ENCODE measurements around the gene KRTAP10-7. TPM values are rescaled to one million over a fixed set of nuclear protein-coding genes. Genes with fewer than 3 reads are reported as not detected.
"Not testable (repeated sequence)": the region's sequence is repeated elsewhere in the genome, so short reads cannot be mapped to it uniquely, and the experiment has no call there.

KRTAP10-7 gene
- total RNA-seq, 4 donors from 2014 or later, result not detected

DNA sequence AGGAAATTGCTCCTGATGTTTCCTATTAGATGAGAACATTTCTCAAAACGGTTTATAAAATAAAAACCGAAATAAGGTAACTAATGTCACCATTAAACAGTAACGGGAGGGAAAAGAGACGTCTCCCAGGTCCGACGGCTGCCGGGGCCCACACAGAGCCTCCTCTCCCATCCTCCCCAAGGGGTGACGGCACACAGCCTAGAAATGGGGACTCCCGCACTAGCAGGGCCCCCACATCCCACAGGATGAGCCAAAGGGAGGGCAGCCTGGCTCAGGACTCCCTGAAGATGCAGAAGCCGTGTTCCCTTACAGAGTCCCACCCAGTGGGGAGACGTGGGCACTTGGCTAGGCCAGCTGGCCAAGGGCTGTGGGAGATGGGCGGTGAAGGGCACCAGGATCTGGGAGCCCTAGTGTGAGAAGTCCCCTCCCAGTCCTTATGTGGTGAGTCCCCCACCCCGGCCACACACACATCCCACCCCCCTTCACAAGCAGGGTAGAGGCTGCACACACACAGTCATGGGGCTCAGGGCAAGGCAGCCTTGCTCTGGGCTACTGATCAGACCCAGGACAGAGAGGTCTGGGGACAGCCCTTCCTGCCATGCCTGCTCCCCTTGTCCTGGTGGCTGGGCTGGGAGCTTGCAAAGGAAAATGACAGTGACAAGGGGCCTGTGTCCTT is 45.1 kb upstream of the KRTAP10-7 start:
- Histone ChIP-seq H3K27me3 (no peaks in the 10 kb centered on the region), H3K4me3 (no peak overlapping the region), H3K4me1 (no peaks in the 10 kb centered on the region), H3K9me3 (no peaks in the 10 kb centered on the region), H3K36me3 (no peaks in the 10 kb centered on the region), H3K27ac (no peak overlapping the region)
- TF ChIP-seq, protein P1, sequence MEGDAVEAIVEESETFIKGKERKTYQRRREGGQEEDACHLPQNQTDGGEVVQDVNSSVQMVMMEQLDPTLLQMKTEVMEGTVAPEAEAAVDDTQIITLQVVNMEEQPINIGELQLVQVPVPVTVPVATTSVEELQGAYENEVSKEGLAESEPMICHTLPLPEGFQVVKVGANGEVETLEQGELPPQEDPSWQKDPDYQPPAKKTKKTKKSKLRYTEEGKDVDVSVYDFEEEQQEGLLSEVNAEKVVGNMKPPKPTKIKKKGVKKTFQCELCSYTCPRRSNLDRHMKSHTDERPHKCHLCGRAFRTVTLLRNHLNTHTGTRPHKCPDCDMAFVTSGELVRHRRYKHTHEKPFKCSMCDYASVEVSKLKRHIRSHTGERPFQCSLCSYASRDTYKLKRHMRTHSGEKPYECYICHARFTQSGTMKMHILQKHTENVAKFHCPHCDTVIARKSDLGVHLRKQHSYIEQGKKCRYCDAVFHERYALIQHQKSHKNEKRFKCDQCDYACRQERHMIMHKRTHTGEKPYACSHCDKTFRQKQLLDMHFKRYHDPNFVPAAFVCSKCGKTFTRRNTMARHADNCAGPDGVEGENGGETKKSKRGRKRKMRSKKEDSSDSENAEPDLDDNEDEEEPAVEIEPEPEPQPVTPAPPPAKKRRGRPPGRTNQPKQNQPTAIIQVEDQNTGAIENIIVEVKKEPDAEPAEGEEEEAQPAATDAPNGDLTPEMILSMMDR (IDR thresholded peaks at IDR 0.05), result no peak
- no peak for TF ChIP-seq POLR2A (IDR thresholded peaks at IDR 0.05)
- intact Hi-C loops (cut with DNase I; ENCODE audit: low total_unique reads), result no loop called here
- no peak for DNase-seq

DNA sequence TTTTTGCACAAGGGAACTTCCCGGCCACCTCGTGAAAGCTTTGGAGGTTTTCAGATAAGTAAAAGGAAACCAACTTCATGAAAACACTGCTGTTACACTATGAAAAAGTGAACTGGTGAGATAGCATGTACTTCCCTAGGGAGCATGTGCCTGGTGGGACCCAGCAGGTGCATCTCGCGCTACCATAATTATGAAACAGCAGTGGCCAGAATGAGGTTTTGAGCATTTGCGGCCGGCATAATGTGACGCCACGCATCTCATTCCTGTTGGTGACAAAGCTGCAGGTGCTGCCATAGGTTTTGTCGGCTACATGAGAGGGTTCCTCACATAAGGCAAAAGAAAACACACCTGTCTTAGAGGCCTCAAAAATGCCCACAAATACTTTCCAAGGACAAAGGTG is 43.5 kb upstream of the KRTAP10-7 start:
- Histone ChIP-seq H3K27ac (no peak overlapping the region), H3K4me1 (no peaks in the 10 kb centered on the region), H3K4me3 (no peak overlapping the region), H3K36me3 (no peaks in the 10 kb centered on the region), H3K9me3 (no peaks in the 10 kb centered on the region), H3K27me3 (no peaks in the 10 kb centered on the region)
- TF ChIP-seq, protein P1 (IDR thresholded peaks at IDR 0.05), result no peak
- TF ChIP-seq POLR2A (IDR thresholded peaks at IDR 0.05), result no peak
- intact Hi-C loops (cut with DNase I; ENCODE audit: low total_unique reads), result no loop called here
- no peak for DNase-seq

DNA sequence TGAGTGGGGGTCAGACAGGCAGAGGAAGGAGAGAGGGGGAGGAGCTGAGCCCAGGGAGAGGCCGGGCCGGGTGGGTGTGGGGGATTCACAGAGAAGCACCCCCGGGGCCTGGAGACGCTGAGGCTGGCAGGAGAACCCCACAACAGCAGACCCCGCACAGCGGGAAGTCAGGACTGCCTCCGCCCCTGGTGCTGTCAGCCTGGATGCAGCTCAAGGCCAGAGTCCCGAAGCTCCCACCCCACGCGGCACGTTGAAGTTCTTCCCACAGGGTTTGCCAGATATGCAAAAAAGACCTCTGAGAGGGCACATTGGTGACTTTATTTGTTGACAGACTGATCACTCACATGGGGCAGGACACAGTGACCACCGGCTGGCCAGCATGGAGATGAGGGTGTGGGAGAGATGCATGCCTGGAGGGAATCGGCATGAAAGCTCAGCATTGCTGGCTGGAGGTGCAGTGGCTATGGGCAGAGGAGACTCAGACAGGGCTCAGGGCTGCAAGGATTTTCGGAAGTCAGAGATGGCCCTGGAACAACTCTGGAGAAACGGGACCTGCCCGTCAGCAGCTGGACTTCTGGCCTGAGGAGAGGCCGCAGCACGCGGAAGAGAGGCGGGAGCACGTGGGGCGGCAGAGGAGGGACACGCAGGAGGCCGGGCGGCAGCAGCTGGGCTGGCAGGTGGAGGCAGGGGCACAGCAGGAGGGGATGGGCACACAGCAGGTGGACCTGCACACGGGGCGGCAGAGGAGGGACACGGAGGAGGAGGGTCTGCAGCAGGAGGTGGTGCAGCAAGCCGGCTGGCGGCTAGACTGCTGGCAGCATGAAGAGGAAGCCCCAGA is 42.7 kb upstream of the KRTAP10-7 start:
- no peak for TF ChIP-seq POLR2A (IDR thresholded peaks at IDR 0.05)
- TF ChIP-seq, protein P1 (IDR thresholded peaks at IDR 0.05), result no peak
- DNase-seq, result no peak

DNA sequence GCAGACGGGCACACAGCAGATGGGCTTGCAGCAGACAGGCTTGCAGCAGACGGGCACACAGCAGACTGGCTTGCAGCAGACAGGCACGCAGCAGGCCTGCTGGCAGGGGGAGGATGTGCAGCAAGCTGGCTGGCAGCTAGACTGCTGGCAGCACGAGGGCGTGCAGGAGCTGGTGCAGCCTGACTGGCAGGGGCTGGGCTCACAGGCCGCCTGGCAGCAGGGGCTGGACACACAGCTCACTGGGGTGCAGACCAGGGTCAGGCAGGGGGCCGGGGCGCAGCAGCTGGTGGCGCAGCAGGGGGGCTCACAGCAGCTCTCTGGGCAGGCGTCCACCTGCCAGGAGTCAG is 42.1 kb upstream of the KRTAP10-7 start:
- H3K27me3 ChIP-seq; H3K9me3 ChIP-seq; intact Hi-C loops (cut with DNase I; ENCODE audit: low total_unique reads); H3K27ac ChIP-seq; H3K4me3 ChIP-seq; DNase-seq; H3K36me3 ChIP-seq; H3K4me1 ChIP-seq: not testable (repeated sequence)

More for the DNA sequence above, 42.7 kb upstream of the KRTAP10-7 start:
- H3K4me3 ChIP-seq, result no peak overlapping the region
- peaks cover 0 to 3% of the 10 kb centered on the region in 2 donors for H3K9me3 ChIP-seq
- H3K27me3 ChIP-seq, result no peaks in the 10 kb centered on the region
- intact Hi-C loops (cut with DNase I; ENCODE audit: low total_unique reads), result no loop called here
- no peak overlapping the region for H3K27ac ChIP-seq
- no peaks in the 10 kb centered on the region for H3K4me1 ChIP-seq
- no peaks in the 10 kb centered on the region for H3K36me3 ChIP-seq

DNA sequence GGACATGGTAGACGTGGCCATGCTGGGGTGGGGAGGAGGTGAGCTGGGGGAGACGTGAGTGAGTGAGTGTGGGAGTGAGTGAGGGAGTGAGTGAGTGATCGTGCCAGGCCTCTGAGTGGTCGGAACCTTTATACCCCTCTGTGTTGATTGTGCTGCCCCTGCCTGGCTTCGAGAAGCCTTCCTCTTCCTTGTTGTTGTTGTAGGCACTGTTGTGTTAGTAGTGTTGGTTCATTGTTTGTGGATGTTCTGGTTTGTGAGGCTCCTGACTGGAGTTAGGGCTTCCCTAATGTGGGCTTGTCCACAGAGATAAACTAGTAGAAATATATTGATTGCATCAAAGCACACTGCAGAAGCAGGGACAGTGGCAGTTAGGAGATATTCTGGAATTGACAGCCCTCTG is 41.7 kb upstream of the KRTAP10-7 start, which contains the start of gene KRTAP10-3:
Gene KRTAP10-3 (minus strand): TSS at position 101 of the 400 bp plus-strand sequence. CDS start 80 bp downstream, at position 21.
- no peak within 1 kb of the TSS for H3K27ac ChIP-seq
- H3K36me3 ChIP-seq, result no peaks in the 10 kb centered on the region
- no peak for DNase-seq
- H3K4me3 ChIP-seq, result no peak within 1 kb of the TSS
- H3K27me3 ChIP-seq, result no peaks in the 10 kb centered on the region
- no peak for TF ChIP-seq POLR2A (IDR thresholded peaks at IDR 0.05)
- TF ChIP-seq, protein P1 (IDR thresholded peaks at IDR 0.05), result no peak
- H3K9me3 ChIP-seq, result peaks cover 0 to 3% of the 10 kb centered on the region in 2 donors
- no peaks in the 10 kb centered on the region for H3K4me1 ChIP-seq
- intact Hi-C loops (cut with DNase I; ENCODE audit: low total_unique reads), result no loop called here

Measured in uterus (tissue), 4 donors.